K562 (cell line): ENCODE measurements around the gene SOHLH1. TPM values are rescaled to one million over a fixed set of nuclear protein-coding genes. Genes with fewer than 3 reads are reported as not detected.

ENCODE experiments used
- ATAC-seq: fragments of 200-7000 bp; cut with Tn5 transposase; 3 replicates; pipeline ENCODE4 v1.9.1; 2020; ENCODE audit warnings: moderate library complexity
- BruUV-seq: library from RNA; stranded (reverse); fragments of 400-500 nt; replicated peaks from 2 replicates; lab custom pipeline; 2021; lab: Mats Ljungman, UMichigan
- CTCF ChIA-PET: fragments of 300-600 bp; formaldehyde crosslinking; extraction: SDS; loops from one replicate; lab custom pipeline; 2021; ENCODE audit warnings: low intra/inter-chr PET ratio; lab: Yijun Ruan, JAX
- POLR2A ChIA-PET: fragments of 300-600, 350-650 bp; sonication (Branson Sonifier 250); formaldehyde crosslinking; extraction: SDS; loops from one replicate; lab custom pipeline; 2021; ENCODE audit warnings: antibody characterized with exemption, inconsistent platforms; lab: Yijun Ruan, JAX
- DNase-seq, 4 experiments: peaks; one replicate each; pipeline versions ENCODE4 v3.0.0 to v3.0.0-alpha.2; 2011 to 2018; ENCODE audit warnings: low spot score in 3 of 4, mixed read lengths in 3 of 4; ENCODE audit errors: extremely low read depth in 1 of 4
- FAIRE-seq: peaks from 2 replicates; lab custom pipeline; 2011; peaks lifted over from hg19 to GRCh38; lab: Jason Lieb, UNC
- H2AFZ ChIP-seq: 2 replicates; pipeline ENCODE4 v1.6.0; 2011; ENCODE audit warnings: low read depth, low read length, control low read depth, inconsistent platforms
- H3K27ac ChIP-seq: fragments of 200-600 bp; 3 replicates; pipeline ENCODE4 v1.8.0; 2011; ENCODE audit warnings: low read depth, mild to moderate bottlenecking, control low read depth, inconsistent platforms, low read length, moderate library complexity, mixed read lengths; ENCODE audit errors: extremely low read depth
- H3K27me3 ChIP-seq, 2 experiments: fragments of 300-600 bp in 1 of 2; 2 replicates in 1 of 2; 3 replicates in 1 of 2; pipeline versions ENCODE4 v1.6.0 to v1.8.0; 2011; ENCODE audit warnings: inconsistent platforms in 2 of 2, low read length in 2 of 2, mild to moderate bottlenecking in 1 of 2, mixed read lengths in 1 of 2, moderate library complexity in 1 of 2; ENCODE audit not compliant: control insufficient read depth in 2 of 2, insufficient read depth in 2 of 2
- H3K36me3 ChIP-seq: fragments of 300-600 bp; 3 replicates; pipeline ENCODE4 v1.8.0; 2011; ENCODE audit warnings: mild to moderate bottlenecking, low read length, inconsistent platforms; ENCODE audit not compliant: control insufficient read depth, insufficient read depth
- H3K4me1 ChIP-seq, 2 experiments: fragments of 200-600 bp in 1 of 2; replicated peaks in 1 of 2; 2 replicates in 1 of 2; 3 replicates in 1 of 2; pipeline versions ENCODE4 v1.5.1 to v1.8.0; 2011; ENCODE audit warnings: inconsistent platforms in 2 of 2, low read length in 2 of 2, mild to moderate bottlenecking in 1 of 2, mixed read lengths in 1 of 2, moderate library complexity in 1 of 2; ENCODE audit not compliant: control insufficient read depth in 2 of 2, insufficient read depth in 2 of 2
- H3K4me2 ChIP-seq: 2 replicates; pipeline ENCODE4 v1.6.1; 2011; ENCODE audit warnings: low read length, control low read depth, inconsistent platforms, mixed read lengths; ENCODE audit not compliant: insufficient read depth
- H3K4me3 ChIP-seq: fragments of 200-600 bp; sonication (generic), shearing (Covaris generic); 2 replicates; pipeline ENCODE4 v1.5.1; 2016; ENCODE audit warnings: control low read depth, inconsistent platforms
- H3K79me2 ChIP-seq: fragments of 200-600 bp; 3 replicates; pipeline ENCODE4 v1.8.0; 2011; ENCODE audit warnings: low read length, inconsistent platforms; ENCODE audit not compliant: control insufficient read depth, insufficient read depth
- H3K9ac ChIP-seq, 2 experiments: 2 replicates each; pipeline versions ENCODE4 v1.6.0 to v1.6.1; 2011; ENCODE audit warnings: low read depth in 2 of 2, low read length in 2 of 2, control low read depth in 1 of 2, inconsistent platforms in 1 of 2, mild to moderate bottlenecking in 1 of 2, mixed read lengths in 1 of 2; ENCODE audit not compliant: insufficient read depth in 1 of 2
- H3K9me1 ChIP-seq: one replicate; pipeline ENCODE4 v1.6.0; 2011; ENCODE audit warnings: inconsistent platforms, mild to moderate bottlenecking, low read length, moderate library complexity; ENCODE audit not compliant: control insufficient read depth, insufficient read depth
- H3K9me3 ChIP-seq: replicated peaks from 2 replicates; pipeline ENCODE4 v1.5.1; 2011; ENCODE audit warnings: low read depth, low read length, inconsistent platforms; ENCODE audit not compliant: control insufficient read depth, insufficient read depth
- H4K20me1 ChIP-seq: replicated peaks from 2 replicates; pipeline ENCODE4 v1.6.1; 2011; ENCODE audit warnings: low read length, inconsistent platforms, mixed read lengths; ENCODE audit not compliant: control insufficient read depth, insufficient read depth
- L3MBTL2 ChIP-seq: fragments of 450-650 bp; IDR thresholded peaks from 2 replicates; pipeline ENCODE4 v1.6.1; 2016; ENCODE audit warnings: mild to moderate bottlenecking, moderate library complexity
- NBN ChIP-seq: fragments of 450-650 bp; IDR thresholded peaks from 2 replicates; pipeline ENCODE4 v1.6.1; 2016; ENCODE audit warnings: low read depth, mild to moderate bottlenecking
- POLR2AphosphoS5 ChIP-seq: IDR thresholded peaks from 2 replicates; pipeline ENCODE4 v1.6.1; 2011; ENCODE audit warnings: mild to moderate bottlenecking, low read depth, low read length, moderate library complexity; ENCODE audit not compliant: control insufficient read depth, insufficient read depth
- RBM25 ChIP-seq: fragments of 200-400 bp; formaldehyde crosslinking; IDR thresholded peaks from 2 replicates; pipeline ENCODE4 v1.6.1; 2018; ENCODE audit warnings: low read length, low read depth, moderate library complexity; ENCODE audit not compliant: severe bottlenecking
- SMARCA4 ChIP-seq: fragments of 450-650 bp; IDR thresholded peaks from 2 replicates; pipeline ENCODE4 v1.6.1; 2016
- THAP12 ChIP-seq: fragments of 250-450 bp; sonication (Bioruptor Pico); IDR thresholded peaks from 2 replicates; pipeline ENCODE4 v1.9.0; 2021; ENCODE audit warnings: mild to moderate bottlenecking, inconsistent platforms
- ZNF280B ChIP-seq: fragments of 250-450 bp; sonication (Bioruptor Pico); IDR thresholded peaks from 2 replicates; pipeline ENCODE4 v1.5.1; 2021; ENCODE audit warnings: mild to moderate bottlenecking
- ZNF561 ChIP-seq: fragments of 450-650 bp; formaldehyde crosslinking; conservative IDR thresholded peaks from 2 replicates; pipeline ENCODE4 v1.4.0; 2020; ENCODE audit warnings: mild to moderate bottlenecking, moderate library complexity
- WGBS: fragments of 100-300 bp; shearing (Covaris generic); methylation state at CpG from one replicate; pipeline ENCODE4 v1.1.6; 2016; ENCODE audit warnings: low coverage, mixed read lengths; ENCODE audit not compliant: insufficient coverage; ENCODE audit errors: missing lambda C conversion rate; 5-methylcytosine and 5-hydroxymethylcytosine counted together
- in situ Hi-C: fragments of 300-500 bp; cut with MboI; formaldehyde crosslinking; loops from 4 replicates; pipeline ENCODE4 v1.15.0; 2018; ENCODE audit warnings: inconsistent platforms, mixed read lengths
- intact Hi-C: fragments of 100-400 bp; cut with micrococcal nuclease; formaldehyde crosslinking; loops from 2 replicates; pipeline ENCODE4 v1.14.2; 2022
- polyA plus RNA-seq, 8 experiments: library from polyadenylated mRNA; depleted of rRNA in 4 of 8; stranded (reverse) in 5 of 8; unstranded in 3 of 8; fragments of >200 nt; fragmentation: Nextera tagmentation in 2 of 8; fragmentation: Illumina TruSeq in 1 of 8; extraction: Ambion mirVana in 2 of 8; extraction: Trizol in 1 of 8; gene quantifications; 2 replicates each; pipeline versions ENCODE4 v1.2.1 to v1.2.3, GENCODE V29; 2011 to 2014; ENCODE audit warnings: inconsistent platforms in 1 of 8, missing spikeins in 1 of 8
- total RNA-seq, 7 experiments: library from RNA; depleted of rRNA in 6 of 7; stranded (reverse); fragments of >200 nt in 6 of 7; fragmentation: Illumina TruSeq in 2 of 7; extraction: Trizol in 2 of 7; gene quantifications; 2 replicates each; pipeline versions ENCODE4 v1.2.1 to v1.2.3, GENCODE V29; 2011 to 2021; ENCODE audit warnings: low replicate concordance in 1 of 7
- TF ChIP-seq, protein P1 (sequence below): sonication (generic); formaldehyde crosslinking; IDR thresholded peaks from 2 replicates; pipeline ENCODE4 v1.8.0; 2022; ENCODE audit warnings: missing genetic modification reagents, mild to moderate bottlenecking, borderline replicate concordance
- TF ChIP-seq, protein P2 (sequence below): sonication (generic); IDR thresholded peaks from 2 replicates; pipeline ENCODE4 v1.6.1; 2016

The SOHLH1 gene
- total and polyA plus RNA-seq, 9 of the 15 experiments (the other 6 are each of a cell fraction or from before 2014, with no cell fraction given) = 0.17 to 0.41 (median 0.29) TPM; not detected in 6

- peaks cover 0 to 8% of the 10 kb centered on the region in 2 experiments; a peak in 1 of 5 replicates for H3K4me1 ChIP-seq
- no peaks in the 10 kb centered on the region for H3K9me3 ChIP-seq
- no peak overlapping the region for H3K4me2 ChIP-seq
- in situ Hi-C loops = no loop called here
- DNase-seq = no peak
- FAIRE-seq = no peak
- peaks cover 11 to 50% of the 10 kb centered on the region in 2 experiments; a peak in 3 of 5 replicates for H3K27me3 ChIP-seq
- ChIA-PET POLR2A (interaction anchor here (0.6 kb wide), 1 partner anchor 69 kb away, joined by 3 read pairs; no protein-coding TSS in a partner anchor), CTCF (no interaction called here)
- H3K79me2 ChIP-seq = no peaks in the 10 kb centered on the region
- no peak for TF ChIP-seq ZNF280B (CRISPR knock-in tag)
- TF ChIP-seq RBM25 = no peak
- TF ChIP-seq ZNF561 (CRISPR knock-in tag) = no peak
- TF ChIP-seq, protein P1, sequence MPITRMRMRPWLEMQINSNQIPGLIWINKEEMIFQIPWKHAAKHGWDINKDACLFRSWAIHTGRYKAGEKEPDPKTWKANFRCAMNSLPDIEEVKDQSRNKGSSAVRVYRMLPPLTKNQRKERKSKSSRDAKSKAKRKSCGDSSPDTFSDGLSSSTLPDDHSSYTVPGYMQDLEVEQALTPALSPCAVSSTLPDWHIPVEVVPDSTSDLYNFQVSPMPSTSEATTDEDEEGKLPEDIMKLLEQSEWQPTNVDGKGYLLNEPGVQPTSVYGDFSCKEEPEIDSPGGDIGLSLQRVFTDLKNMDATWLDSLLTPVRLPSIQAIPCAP (CRISPR knock-in tag) = no peak
- TF ChIP-seq L3MBTL2 = no peak
- TF ChIP-seq NBN = no peak
- TF ChIP-seq POLR2AphosphoS5 = no peak
- TF ChIP-seq THAP12 (CRISPR knock-in tag) = no peak
- TF ChIP-seq, protein P2, sequence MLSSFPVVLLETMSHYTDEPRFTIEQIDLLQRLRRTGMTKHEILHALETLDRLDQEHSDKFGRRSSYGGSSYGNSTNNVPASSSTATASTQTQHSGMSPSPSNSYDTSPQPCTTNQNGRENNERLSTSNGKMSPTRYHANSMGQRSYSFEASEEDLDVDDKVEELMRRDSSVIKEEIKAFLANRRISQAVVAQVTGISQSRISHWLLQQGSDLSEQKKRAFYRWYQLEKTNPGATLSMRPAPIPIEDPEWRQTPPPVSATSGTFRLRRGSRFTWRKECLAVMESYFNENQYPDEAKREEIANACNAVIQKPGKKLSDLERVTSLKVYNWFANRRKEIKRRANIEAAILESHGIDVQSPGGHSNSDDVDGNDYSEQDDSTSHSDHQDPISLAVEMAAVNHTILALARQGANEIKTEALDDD = no peak
- TF ChIP-seq SMARCA4 = no peak
- no peaks in the 10 kb centered on the region for H3K36me3 ChIP-seq
- no peak for ATAC-seq
- H3K4me3 ChIP-seq = no peak overlapping the region
- H3K27ac ChIP-seq = no peak overlapping the region
- no peak overlapping the region for H2AFZ ChIP-seq
- BruUV-seq = no TSS peak
- no peaks in the 10 kb centered on the region for H3K9me1 ChIP-seq
- intact Hi-C loops = no loop called here
- peaks cover 7% of the 10 kb centered on the region; the same call in 1 of the 2 replicates for H4K20me1 ChIP-seq
- no peak overlapping the region for H3K9ac ChIP-seq
- 1% methylated on average over 22 of the region's 29 CpGs for WGBS
Observed at GRCh38 chr9:135666534-135667462, 32.5 kb downstream of the SOHLH1 start.
